ENCODE measurements around the gene IFNA10. TPM values are rescaled to one million over a fixed set of nuclear protein-coding genes. Genes with fewer than 3 reads are reported as not detected.
"Not testable (repeated sequence)": the region's sequence is repeated elsewhere in the genome, so short reads cannot be mapped to it uniquely, and the experiment has no call there.

The IFNA10 gene
- total RNA-seq, 6 experiments from 2014 or later = not detected

DNA sequence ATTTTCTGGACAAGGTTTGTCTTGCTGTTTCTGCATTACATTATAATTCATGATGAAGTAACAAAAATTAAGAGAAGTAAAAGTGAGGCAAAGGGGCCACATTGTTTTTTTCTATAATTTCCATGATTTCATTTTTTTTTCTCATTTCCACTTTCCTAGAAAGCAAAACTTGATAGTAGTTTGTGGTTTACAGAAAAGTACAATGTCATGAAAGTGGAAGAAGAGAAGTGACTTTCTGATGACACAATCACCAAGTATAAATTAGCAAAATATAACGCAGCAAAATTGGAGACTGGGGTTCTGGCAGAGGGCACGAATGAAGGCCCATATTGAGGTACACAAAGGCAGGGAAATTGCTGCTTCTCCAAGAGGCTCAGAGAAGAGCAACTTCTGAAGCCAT is 37.9 kb upstream of the IFNA10 start:
- Histone ChIP-seq H3K4me3 (no peak overlapping the region), H3K27me3 (no peaks in the 10 kb centered on the region), H3K9me3 (no peaks in the 10 kb centered on the region), H3K36me3 (no peaks in the 10 kb centered on the region), H3K27ac (no peak overlapping the region), H3K4me1 (no peaks in the 10 kb centered on the region)
- TF ChIP-seq, protein P1, sequence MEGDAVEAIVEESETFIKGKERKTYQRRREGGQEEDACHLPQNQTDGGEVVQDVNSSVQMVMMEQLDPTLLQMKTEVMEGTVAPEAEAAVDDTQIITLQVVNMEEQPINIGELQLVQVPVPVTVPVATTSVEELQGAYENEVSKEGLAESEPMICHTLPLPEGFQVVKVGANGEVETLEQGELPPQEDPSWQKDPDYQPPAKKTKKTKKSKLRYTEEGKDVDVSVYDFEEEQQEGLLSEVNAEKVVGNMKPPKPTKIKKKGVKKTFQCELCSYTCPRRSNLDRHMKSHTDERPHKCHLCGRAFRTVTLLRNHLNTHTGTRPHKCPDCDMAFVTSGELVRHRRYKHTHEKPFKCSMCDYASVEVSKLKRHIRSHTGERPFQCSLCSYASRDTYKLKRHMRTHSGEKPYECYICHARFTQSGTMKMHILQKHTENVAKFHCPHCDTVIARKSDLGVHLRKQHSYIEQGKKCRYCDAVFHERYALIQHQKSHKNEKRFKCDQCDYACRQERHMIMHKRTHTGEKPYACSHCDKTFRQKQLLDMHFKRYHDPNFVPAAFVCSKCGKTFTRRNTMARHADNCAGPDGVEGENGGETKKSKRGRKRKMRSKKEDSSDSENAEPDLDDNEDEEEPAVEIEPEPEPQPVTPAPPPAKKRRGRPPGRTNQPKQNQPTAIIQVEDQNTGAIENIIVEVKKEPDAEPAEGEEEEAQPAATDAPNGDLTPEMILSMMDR (IDR thresholded peaks at IDR 0.05) = no peak
- TF ChIP-seq POLR2A (IDR thresholded peaks at IDR 0.05) = no peak
- ATAC-seq = no peak
- 5% methylated on average over 2 of the region's 2 CpGs for WGBS (ENCODE audit: insufficient coverage, low coverage, low lambda C conversion rate, missing lambda C conversion rate)
- intact Hi-C loops (cut with DNase I) = no loop called here
- no peak for DNase-seq

DNA sequence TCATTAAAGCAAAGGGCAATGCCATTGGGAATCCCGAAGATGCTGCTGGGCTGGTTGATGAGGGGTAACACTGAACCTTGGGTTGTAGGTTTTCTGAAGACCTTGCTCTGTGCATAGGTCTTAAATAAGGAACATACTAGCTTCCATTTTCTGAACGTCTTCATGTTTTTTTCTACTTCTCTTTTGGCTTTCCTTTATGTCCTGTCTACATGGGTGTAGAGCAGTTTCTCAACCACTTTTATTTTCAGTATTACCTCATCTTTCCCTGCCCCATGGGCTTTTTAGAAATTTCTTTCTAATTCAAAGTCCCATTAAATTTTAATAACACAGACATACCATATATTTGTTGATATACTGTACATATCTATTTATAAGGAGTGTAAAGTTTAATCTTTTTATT is 33.0 kb upstream of the IFNA10 start, which contains the start of gene IFNA14:
IFNA14 (minus strand) TSS at position 95 of the 400 bp plus-strand sequence; CDS start at position 25, 70 bp downstream.
- no peak for ATAC-seq
- TF ChIP-seq, protein P1 (IDR thresholded peaks at IDR 0.05) = no peak
- no peak for TF ChIP-seq POLR2A (IDR thresholded peaks at IDR 0.05)
- no peaks in the 10 kb centered on the region for H3K9me3 ChIP-seq
- no peaks in the 10 kb centered on the region for H3K36me3 ChIP-seq
- H3K4me1 ChIP-seq = no peaks in the 10 kb centered on the region
- intact Hi-C loops (cut with DNase I) = no loop called here
- H3K27ac ChIP-seq = no peak within 1 kb of the TSS
- DNase-seq = no peak
- H3K27me3 ChIP-seq = no peaks in the 10 kb centered on the region
- WGBS (ENCODE audit: insufficient coverage, low coverage, low lambda C conversion rate, missing lambda C conversion rate) = 45% methylated on average over 1 of the region's 2 CpGs
- no peak within 1 kb of the TSS for H3K4me3 ChIP-seq

DNA sequence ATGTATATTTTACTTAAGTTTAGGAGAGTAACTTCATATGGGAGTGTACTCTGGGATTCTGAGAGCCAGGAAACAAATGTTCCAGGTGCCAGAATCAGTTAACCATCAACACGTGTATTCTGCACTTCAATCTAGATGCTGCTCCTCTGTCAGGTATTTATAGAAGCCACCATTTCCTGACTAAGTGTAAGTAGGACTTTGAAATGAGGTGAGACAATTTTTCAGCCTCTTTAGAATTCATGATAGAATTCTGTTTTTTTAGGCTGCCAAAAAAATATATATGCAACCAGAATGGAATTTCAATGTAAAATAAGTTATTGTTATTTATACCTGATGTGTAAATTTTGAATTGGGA is 29.4 kb upstream of the IFNA10 start:
- H3K36me3 ChIP-seq; DNase-seq; ATAC-seq; H3K4me3 ChIP-seq; intact Hi-C loops (cut with DNase I); H3K4me1 ChIP-seq; H3K27ac ChIP-seq; H3K27me3 ChIP-seq; H3K9me3 ChIP-seq: not testable (repeated sequence)
- WGBS (ENCODE audit: insufficient coverage, low coverage, low lambda C conversion rate, missing lambda C conversion rate) = 0% methylated on average over 1 of the region's 1 CpG

DNA sequence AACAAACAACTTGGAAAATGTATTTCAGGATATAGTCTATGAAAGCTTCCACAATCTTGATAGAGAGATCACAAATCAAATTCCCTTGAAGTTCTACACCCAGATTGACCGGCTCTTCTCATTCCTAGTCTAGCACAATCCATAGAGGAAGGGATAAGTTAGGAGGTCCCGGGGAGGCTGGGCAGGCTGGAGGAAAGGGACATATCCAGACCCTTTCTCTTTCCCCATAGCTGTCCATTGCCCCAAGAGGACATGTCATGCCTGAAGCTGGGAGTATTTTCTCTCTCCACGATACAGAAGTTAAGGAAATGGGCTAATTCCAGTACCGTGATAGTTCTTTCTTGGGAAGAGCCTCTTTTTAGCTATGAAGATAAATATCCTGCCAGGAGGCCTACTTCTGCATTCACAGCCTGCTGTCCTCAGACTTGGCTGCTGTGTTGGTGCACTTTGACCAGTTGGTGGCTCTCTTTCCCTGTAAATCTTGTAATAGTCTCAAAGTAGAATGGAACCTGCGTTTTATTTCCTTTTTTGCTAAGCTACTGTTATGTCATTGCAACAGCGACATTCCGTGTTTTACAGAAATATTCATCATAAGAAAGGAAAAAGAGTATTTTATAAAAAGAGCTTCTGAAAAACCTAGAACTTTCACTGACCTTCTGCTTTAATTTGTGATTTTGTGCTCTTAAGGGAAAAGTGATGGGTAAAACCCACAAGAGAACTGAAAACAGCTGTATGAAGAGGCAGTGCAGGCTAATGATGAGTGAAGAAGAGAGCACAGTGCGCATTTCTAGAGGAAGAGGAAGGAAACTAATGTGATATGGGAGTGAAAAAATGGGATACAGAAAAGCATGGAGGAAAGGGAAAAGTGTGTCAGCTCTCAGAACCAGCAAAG is 28.8 kb upstream of the IFNA10 start:
- H3K4me1 ChIP-seq; H3K4me3 ChIP-seq; H3K27me3 ChIP-seq; H3K27ac ChIP-seq; H3K36me3 ChIP-seq; H3K9me3 ChIP-seq; intact Hi-C loops (cut with DNase I): not testable (repeated sequence)
- peak; percentile 85 to 90 (median 87) for ATAC-seq
- WGBS (ENCODE audit: insufficient coverage, low coverage, low lambda C conversion rate, missing lambda C conversion rate) = 24% methylated on average over 8 of the region's 8 CpGs
- DNase-seq = peak in 1 of 3 donors; percentile 29
- TF ChIP-seq, protein P1 (IDR thresholded peaks at IDR 0.05) = peak; percentile 41 to 64 (median 58)

DNA sequence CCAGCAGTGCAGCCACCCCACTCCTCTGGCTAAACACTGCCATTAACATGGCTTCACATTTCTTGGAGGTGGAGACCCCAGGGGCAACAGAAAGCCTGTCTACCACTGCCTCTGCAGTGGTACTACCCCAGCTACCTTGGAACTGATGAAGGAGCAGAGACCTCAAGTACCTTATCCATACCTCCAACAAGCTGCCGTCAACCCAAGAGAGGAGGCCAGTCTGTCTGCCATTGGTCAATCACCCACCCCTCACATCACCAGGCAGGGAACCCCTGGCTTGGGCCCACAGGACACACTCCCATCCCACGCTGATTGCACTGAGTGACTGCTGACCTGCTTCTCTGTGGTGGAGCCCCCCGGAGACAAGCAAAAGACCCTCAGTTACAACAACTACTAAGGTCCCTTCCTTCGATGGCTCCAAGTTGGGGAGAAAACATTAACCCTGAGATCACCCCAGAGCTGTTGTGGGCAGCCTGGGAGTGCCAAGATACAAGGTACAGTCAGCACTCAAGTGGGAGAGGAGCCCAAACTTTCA is 27.3 kb upstream of the IFNA10 start:
- H3K9me3 ChIP-seq = no peaks in the 10 kb centered on the region
- no peaks in the 10 kb centered on the region for H3K36me3 ChIP-seq
- no peak overlapping the region for H3K27ac ChIP-seq
- WGBS (ENCODE audit: insufficient coverage, low coverage, low lambda C conversion rate, missing lambda C conversion rate) = no CpG with 5 or more reads among the region's 4 CpGs
- TF ChIP-seq, protein P1 (IDR thresholded peaks at IDR 0.05) = no peak
- TF ChIP-seq POLR2A (IDR thresholded peaks at IDR 0.05) = no peak
- DNase-seq (no peak), ATAC-seq (no peak)
- H3K4me1 ChIP-seq = no peaks in the 10 kb centered on the region
- intact Hi-C loops (cut with DNase I) = no loop called here
- H3K27me3 ChIP-seq = no peaks in the 10 kb centered on the region
- no peak overlapping the region for H3K4me3 ChIP-seq

Measured in right lobe of liver (tissue), 6 donors.